A673 (cell line): ENCODE results near the gene DRC7. TPM values are rescaled to one million over a fixed set of nuclear protein-coding genes. Genes with fewer than 3 reads are reported as not detected.

Source experiments
- BruUV-seq: library from RNA; stranded (reverse); fragments of 400-500 nt; replicated peaks from 2 replicates; lab custom pipeline; 2021; lab: Mats Ljungman, UMichigan
- CTCF ChIA-PET: fragments of 300-600 bp; sonication (Branson Sonifier 250); formaldehyde crosslinking; loops from one replicate; lab custom pipeline; 2022; ENCODE audit warnings: antibody characterized with exemption; lab: Charles Lee
- POLR2A ChIA-PET: fragments of 300-600 bp; sonication (Branson Sonifier 250); formaldehyde crosslinking; loops from one replicate; lab custom pipeline; 2022; ENCODE audit warnings: antibody characterized with exemption; ENCODE audit not compliant: low non-redundant PET; lab: Charles Lee
- DNase-seq: peaks from one replicate; pipeline ENCODE4 v3.0.0-alpha.2; 2015; ENCODE audit warnings: low spot score
- H3K27ac ChIP-seq: fragments of 200-600 bp; sonication (generic); 2 replicates; pipeline ENCODE4 v1.5.1; 2016; ENCODE audit warnings: mixed run types, low read depth, mild to moderate bottlenecking, mixed read lengths, antibody characterized with exemption, low read length; ENCODE audit not compliant: poor library complexity, severe bottlenecking
- H3K27me3 ChIP-seq: fragments of 200-600 bp; sonication (generic); replicated peaks from 2 replicates; pipeline ENCODE4 v1.6.1; 2017; ENCODE audit warnings: mixed run types, low read depth, mild to moderate bottlenecking, mixed read lengths, antibody characterized with exemption, low read length; ENCODE audit not compliant: insufficient read depth, poor library complexity
- H3K36me3 ChIP-seq: fragments of 200-600 bp; sonication (generic); 2 replicates; pipeline ENCODE4 v1.6.1; 2016; ENCODE audit warnings: mixed run types, mild to moderate bottlenecking, mixed read lengths, antibody characterized with exemption, low read length; ENCODE audit not compliant: insufficient read depth, poor library complexity, severe bottlenecking
- H3K4me1 ChIP-seq: fragments of 200-600 bp; sonication (generic); 2 replicates; pipeline ENCODE4 v1.6.1; 2017; ENCODE audit warnings: mixed run types, mild to moderate bottlenecking, mixed read lengths, antibody characterized with exemption, low read length; ENCODE audit not compliant: insufficient read depth, poor library complexity, severe bottlenecking
- H3K4me3 ChIP-seq: fragments of 200-600 bp; sonication (generic); 2 replicates; pipeline ENCODE4 v1.5.1; 2016; ENCODE audit warnings: low read depth, mixed run types, mild to moderate bottlenecking, mixed read lengths, low read length; ENCODE audit not compliant: poor library complexity, severe bottlenecking
- H3K9me3 ChIP-seq: fragments of 200-600 bp; sonication (generic); 2 replicates; pipeline ENCODE4 v1.6.1; 2016; ENCODE audit warnings: mixed run types, low read depth, mild to moderate bottlenecking, mixed read lengths, antibody characterized with exemption, low read length; ENCODE audit not compliant: poor library complexity, severe bottlenecking
- EZH2 ChIP-seq: fragments of 200-600 bp; sonication (generic); IDR thresholded peaks from 2 replicates; pipeline ENCODE4 v1.6.1; 2017; ENCODE audit warnings: borderline replicate concordance, low read depth, mild to moderate bottlenecking, mixed read lengths, antibody characterized with exemption, low read length; ENCODE audit not compliant: poor library complexity, severe bottlenecking
- intact Hi-C: fragments of 100-400 bp; cut with micrococcal nuclease; formaldehyde crosslinking; loops from one replicate; pipeline ENCODE4 v1.10.0; 2022; ENCODE audit not compliant: unreplicated experiment
- total RNA-seq: library from RNA; stranded (reverse); gene quantifications from 2 replicates; pipeline ENCODE4 v1.2.3, GENCODE V29; 2021
- TF ChIP-seq, protein P1 (sequence below): fragments of 300-800, 200-600 bp; sonication (generic); conservative IDR thresholded peaks from 2 replicates; pipeline ENCODE4 v1.5.1; 2017; ENCODE audit warnings: low read depth, mild to moderate bottlenecking, antibody characterized with exemption, low read length, moderate library complexity, mixed read lengths

DRC7 gene
- total RNA-seq, 1 experiment from 2014 or later: not detected

DNA sequence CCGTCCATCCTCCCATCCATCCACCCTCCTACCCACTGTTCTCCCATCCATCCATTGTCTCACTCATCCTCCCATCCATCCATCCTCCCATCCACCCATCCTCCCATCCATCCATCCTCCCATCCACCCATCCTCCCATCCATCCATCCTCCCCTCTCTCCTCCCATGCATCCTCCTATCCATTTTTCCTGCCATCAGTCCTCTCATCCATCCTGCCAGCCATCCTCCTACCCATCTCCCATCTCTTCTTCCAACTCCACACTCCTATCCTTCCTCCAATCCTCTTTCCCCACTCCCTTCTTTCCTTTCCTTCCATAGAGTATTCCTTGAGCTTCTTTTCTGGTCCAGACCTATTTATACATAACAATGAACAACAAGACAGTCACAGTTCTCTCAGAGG lies 12.1 kb downstream of the DRC7 start:
- no peak overlapping the region for H3K4me3 ChIP-seq
- no peak for DNase-seq
- ChIA-PET POLR2A (no interaction called here), CTCF (no interaction called here)
- no peaks in the 10 kb centered on the region for H3K36me3 ChIP-seq
- H3K4me1 ChIP-seq: no peaks in the 10 kb centered on the region
- BruUV-seq: no TSS peak
- H3K9me3 ChIP-seq: no peaks in the 10 kb centered on the region
- H3K27ac ChIP-seq: no peak overlapping the region
- no peak for TF ChIP-seq EZH2
- TF ChIP-seq, protein P1, sequence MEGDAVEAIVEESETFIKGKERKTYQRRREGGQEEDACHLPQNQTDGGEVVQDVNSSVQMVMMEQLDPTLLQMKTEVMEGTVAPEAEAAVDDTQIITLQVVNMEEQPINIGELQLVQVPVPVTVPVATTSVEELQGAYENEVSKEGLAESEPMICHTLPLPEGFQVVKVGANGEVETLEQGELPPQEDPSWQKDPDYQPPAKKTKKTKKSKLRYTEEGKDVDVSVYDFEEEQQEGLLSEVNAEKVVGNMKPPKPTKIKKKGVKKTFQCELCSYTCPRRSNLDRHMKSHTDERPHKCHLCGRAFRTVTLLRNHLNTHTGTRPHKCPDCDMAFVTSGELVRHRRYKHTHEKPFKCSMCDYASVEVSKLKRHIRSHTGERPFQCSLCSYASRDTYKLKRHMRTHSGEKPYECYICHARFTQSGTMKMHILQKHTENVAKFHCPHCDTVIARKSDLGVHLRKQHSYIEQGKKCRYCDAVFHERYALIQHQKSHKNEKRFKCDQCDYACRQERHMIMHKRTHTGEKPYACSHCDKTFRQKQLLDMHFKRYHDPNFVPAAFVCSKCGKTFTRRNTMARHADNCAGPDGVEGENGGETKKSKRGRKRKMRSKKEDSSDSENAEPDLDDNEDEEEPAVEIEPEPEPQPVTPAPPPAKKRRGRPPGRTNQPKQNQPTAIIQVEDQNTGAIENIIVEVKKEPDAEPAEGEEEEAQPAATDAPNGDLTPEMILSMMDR: no peak
- no peaks in the 10 kb centered on the region for H3K27me3 ChIP-seq
- intact Hi-C loops: no loop called here

DNA sequence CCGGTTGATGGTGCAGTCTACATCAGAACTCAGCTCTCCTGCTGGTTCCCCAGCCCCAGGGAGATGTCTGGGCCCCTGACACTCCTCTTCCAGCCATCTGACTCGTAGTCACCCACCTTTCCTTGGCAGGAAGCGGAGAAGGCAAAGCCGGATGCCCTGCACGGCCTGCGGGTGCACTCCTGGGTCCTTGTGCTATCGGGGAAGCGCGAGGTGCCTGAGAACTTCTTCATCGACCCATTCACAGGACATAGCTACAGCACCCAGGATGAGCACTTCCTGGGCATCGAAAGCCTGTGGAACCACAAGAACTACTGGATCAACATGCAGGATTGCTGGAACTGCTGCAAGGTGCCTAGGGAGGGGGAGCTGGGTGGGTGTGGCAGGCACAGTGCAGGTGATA lies 12.7 kb downstream of the DRC7 start:
- no TSS peak for BruUV-seq
- Histone ChIP-seq H3K27ac (no peak overlapping the region), H3K4me1 (no peaks in the 10 kb centered on the region), H3K9me3 (no peaks in the 10 kb centered on the region), H3K27me3 (no peaks in the 10 kb centered on the region), H3K4me3 (no peak overlapping the region), H3K36me3 (no peaks in the 10 kb centered on the region)
- CTCF ChIA-PET: no interaction called here
- POLR2A ChIA-PET: no interaction called here
- no peak for DNase-seq
- intact Hi-C loops: no loop called here
- TF ChIP-seq, protein P1: no peak
- TF ChIP-seq EZH2: no peak

DNA sequence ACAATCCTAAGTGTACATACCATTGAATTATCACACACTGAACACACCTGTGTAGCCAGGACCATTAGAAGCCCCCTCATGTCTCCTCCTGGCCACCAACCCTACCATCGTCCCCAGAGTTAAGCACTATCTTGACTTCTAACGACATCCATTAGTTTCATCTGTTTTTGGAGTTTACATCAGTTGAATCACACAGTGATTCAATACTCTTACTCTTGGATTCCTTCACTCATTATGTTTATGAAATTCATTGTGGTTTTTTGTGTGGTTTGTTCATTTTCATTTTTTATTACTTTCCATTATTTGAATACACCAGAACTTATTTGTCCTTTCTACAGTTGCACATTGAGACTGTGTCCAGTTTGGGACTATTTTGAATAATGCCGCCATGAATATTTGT lies 13.6 kb downstream of the DRC7 start:
- no peak for TF ChIP-seq EZH2
- H3K27ac ChIP-seq: no peak overlapping the region
- H3K4me3 ChIP-seq: no peak overlapping the region
- no peaks in the 10 kb centered on the region for H3K27me3 ChIP-seq
- H3K36me3 ChIP-seq: no peaks in the 10 kb centered on the region
- intact Hi-C loops: no loop called here
- no peaks in the 10 kb centered on the region for H3K4me1 ChIP-seq
- no TSS peak for BruUV-seq
- H3K9me3 ChIP-seq: no peaks in the 10 kb centered on the region
- ChIA-PET POLR2A (no interaction called here), CTCF (no interaction called here)
- no peak for DNase-seq

DNA sequence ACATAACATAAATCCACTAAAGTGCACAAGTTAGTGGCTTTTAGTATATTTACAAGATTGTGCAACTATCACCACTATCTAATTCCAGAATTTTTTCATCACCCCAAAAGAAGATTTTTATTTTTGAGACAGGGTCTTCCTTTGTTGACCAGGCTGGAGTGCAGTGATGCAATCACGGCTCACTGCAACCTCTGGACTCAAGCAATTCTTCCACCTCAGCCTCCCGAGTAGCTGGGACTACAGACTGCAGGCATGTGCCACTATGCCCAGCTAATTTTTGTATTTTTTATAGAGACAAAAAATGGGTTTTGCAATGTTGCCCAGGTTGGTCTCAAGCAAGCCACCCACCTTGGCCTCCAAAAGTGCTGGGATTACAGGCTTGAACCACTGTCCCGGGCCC lies 15.1 kb downstream of the DRC7 start:
- H3K4me1 ChIP-seq: no peaks in the 10 kb centered on the region
- TF ChIP-seq, protein P1: no peak
- no peak for TF ChIP-seq EZH2
- ChIA-PET POLR2A (interaction anchor here (0.7 kb wide), 2 partner anchors 10 to 33 kb away, joined by 7 to 12 read pairs; no protein-coding TSS in a partner anchor), CTCF (no interaction called here)
- no peaks in the 10 kb centered on the region for H3K36me3 ChIP-seq
- H3K27me3 ChIP-seq: no peaks in the 10 kb centered on the region
- no peak for DNase-seq
- H3K27ac ChIP-seq: no peak overlapping the region
- no peak overlapping the region for H3K4me3 ChIP-seq
- intact Hi-C loops: no loop called here
- no peaks in the 10 kb centered on the region for H3K9me3 ChIP-seq
- no TSS peak for BruUV-seq
